Left kidney (tissue), 8 donors: ENCODE results near the gene TTC34. TPM values are rescaled to one million over a fixed set of nuclear protein-coding genes. Genes with fewer than 3 reads are reported as not detected.

ENCODE experiments used
- DNase-seq: peaks from one replicate; pipeline ENCODE4 v3.0.0-alpha.2; 2013
- long read RNA-seq, 8 donors: transcript quantifications; one replicate each; lab custom pipeline, GENCODE V29; 2026
- polyA plus RNA-seq: library from polyadenylated mRNA; unstranded; fragments of 120-200 nt; gene quantifications from one replicate; pipeline ENCODE4 v1.2.1, GENCODE V29; 2013; ENCODE audit not compliant: insufficient read length

Gene TTC34
- polyA plus RNA-seq: 1.3 TPM
- long read RNA-seq, donor 1: 0 reads
- long read RNA-seq, donor 2: 0 reads
- long read RNA-seq, donor 3: 0 reads
- long read RNA-seq, donor 4: 0 reads
- long read RNA-seq, donor 5: 0 reads
- long read RNA-seq, donor 6: 0 reads
- long read RNA-seq, donor 7: 0 reads
- long read RNA-seq, donor 8: 0 reads

- no peak for DNase-seq
Measured at GRCh38 chr1:2801535-2802291, at the start of gene TTC34. TTC34 (minus strand) TSS chr1:2801693; CDS start chr1:2800827, 866 bp downstream.

- no peak for DNase-seq
Measured at GRCh38 chr1:2850502-2850901, 49.0 kb upstream of the TTC34 start.

GRCh38 chr1:2848006-2848670 lies 46.6 kb upstream of the TTC34 start:
- DNase-seq: no peak

- no peak for DNase-seq
Measured at GRCh38 chr1:2847086-2847985, 45.8 kb upstream of the TTC34 start.

- no peak for DNase-seq
Measured at GRCh38 chr1:2845869-2846268, 44.4 kb upstream of the TTC34 start.

- no peak for DNase-seq
Measured at GRCh38 chr1:2840036-2840809, 38.7 kb upstream of the TTC34 start.

- no peak for DNase-seq
Measured at GRCh38 chr1:2837823-2838222, 36.3 kb upstream of the TTC34 start.

- no peak for DNase-seq
Measured at GRCh38 chr1:2837316-2837715, 35.8 kb upstream of the TTC34 start.

GRCh38 chr1:2836333-2836970 lies 35.0 kb upstream of the TTC34 start:
- DNase-seq: no peak

GRCh38 chr1:2835650-2836159 lies 34.2 kb upstream of the TTC34 start:
- no peak for DNase-seq

- DNase-seq: no peak
Measured at GRCh38 chr1:2834741-2835564, 33.5 kb upstream of the TTC34 start.

GRCh38 chr1:2834146-2834475 lies 32.6 kb upstream of the TTC34 start:
- DNase-seq: no peak

- DNase-seq: no peak
Measured at GRCh38 chr1:2833454-2834145, 32.1 kb upstream of the TTC34 start.

- no peak for DNase-seq
Measured at GRCh38 chr1:2832506-2833453, 31.3 kb upstream of the TTC34 start.

- DNase-seq: no peak
Measured at GRCh38 chr1:2831596-2832212, 30.2 kb upstream of the TTC34 start.

GRCh38 chr1:2830761-2831425 lies 29.4 kb upstream of the TTC34 start:
- no peak for DNase-seq
